Measurements from ENCODE around the gene GABPB1.

Gene GABPB1

GRCh38 chr15:50307799-50308198, 47.2 kb downstream of the GABPB1 start:
- H3K27me3 ChIP-seq (ENCODE audit: control insufficient read depth, insufficient read depth, low read length): no peaks in the 10 kb centered on the region

GRCh38 chr15:50304836-50305235, 50.2 kb downstream of the GABPB1 start:
- Histone ChIP-seq H3K9me3 (replicated peaks; ENCODE audit: low read length) (peaks cover 3% of the 10 kb centered on the region), H3K9ac (ENCODE audit: low read depth, low read length) (no peak overlapping the region), H3K4me2 (ENCODE audit: low read length) (no peak overlapping the region), H3K4me1 (ENCODE audit: control insufficient read depth, insufficient read depth, low read length) (no peaks in the 10 kb centered on the region), H3K27me3 (ENCODE audit: control insufficient read depth, insufficient read depth, low read length) (no peaks in the 10 kb centered on the region), H3K36me3 (ENCODE audit: insufficient read depth, low read length) (peaks cover 29% of the 10 kb centered on the region), H3K4me3 (ENCODE audit: low read length) (no peak overlapping the region)

More at GRCh38 chr15:50307799-50308198, 47.2 kb downstream of the GABPB1 start:
- H3K4me3 ChIP-seq (ENCODE audit: low read length): no peak overlapping the region
- no peak overlapping the region for H3K9ac ChIP-seq (ENCODE audit: low read depth, low read length)
- no peaks in the 10 kb centered on the region for H3K4me1 ChIP-seq (ENCODE audit: control insufficient read depth, insufficient read depth, low read length)
- H3K36me3 ChIP-seq (ENCODE audit: insufficient read depth, low read length): peaks cover 15% of the 10 kb centered on the region
- H3K4me2 ChIP-seq (ENCODE audit: low read length): no peak overlapping the region
- peaks cover 3% of the 10 kb centered on the region for H3K9me3 ChIP-seq (replicated peaks; ENCODE audit: low read length)

GRCh38 chr15:50302581-50302980, 52.4 kb downstream of the GABPB1 start:
- Histone ChIP-seq H3K36me3 (ENCODE audit: insufficient read depth, low read length) (peaks cover 25% of the 10 kb centered on the region), H3K4me3 (ENCODE audit: low read length) (no peak overlapping the region), H3K4me1 (ENCODE audit: control insufficient read depth, insufficient read depth, low read length) (no peaks in the 10 kb centered on the region), H3K9ac (ENCODE audit: low read depth, low read length) (no peak overlapping the region), H3K27me3 (ENCODE audit: control insufficient read depth, insufficient read depth, low read length) (no peaks in the 10 kb centered on the region), H3K9me3 (replicated peaks; ENCODE audit: low read length) (no peaks in the 10 kb centered on the region), H3K4me2 (ENCODE audit: low read length) (no peak overlapping the region)

- Histone ChIP-seq H3K4me2 (ENCODE audit: low read length) (no peak overlapping the region), H3K36me3 (ENCODE audit: insufficient read depth, low read length) (peaks cover 19% of the 10 kb centered on the region), H3K4me3 (ENCODE audit: low read length) (no peak overlapping the region), H3K9ac (ENCODE audit: low read depth, low read length) (no peak overlapping the region), H3K4me1 (ENCODE audit: control insufficient read depth, insufficient read depth, low read length) (no peaks in the 10 kb centered on the region), H3K9me3 (replicated peaks; ENCODE audit: low read length) (no peaks in the 10 kb centered on the region), H3K27me3 (ENCODE audit: control insufficient read depth, insufficient read depth, low read length) (no peaks in the 10 kb centered on the region)
Observed at GRCh38 chr15:50298340-50298739, 56.7 kb downstream of the GABPB1 start.

GRCh38 chr15:50295966-50296365, 59.0 kb downstream of the GABPB1 start:
- no peak overlapping the region for H3K4me2 ChIP-seq (ENCODE audit: low read length)
- H3K9ac ChIP-seq (ENCODE audit: low read depth, low read length): no peak overlapping the region
- peaks cover 12% of the 10 kb centered on the region for H3K36me3 ChIP-seq (ENCODE audit: insufficient read depth, low read length)
- no peaks in the 10 kb centered on the region for H3K4me1 ChIP-seq (ENCODE audit: control insufficient read depth, insufficient read depth, low read length)
- H3K4me3 ChIP-seq (ENCODE audit: low read length): no peak overlapping the region
- no peaks in the 10 kb centered on the region for H3K27me3 ChIP-seq (ENCODE audit: control insufficient read depth, insufficient read depth, low read length)
- no peaks in the 10 kb centered on the region for H3K9me3 ChIP-seq (replicated peaks; ENCODE audit: low read length)

- H3K9me3 ChIP-seq (replicated peaks; ENCODE audit: low read length): no peaks in the 10 kb centered on the region
- peaks cover 28% of the 10 kb centered on the region for H3K36me3 ChIP-seq (ENCODE audit: insufficient read depth, low read length)
Observed at GRCh38 chr15:50289749-50290148, 65.2 kb downstream of the GABPB1 start.

GRCh38 chr15:50287324-50288116, 67.5 kb downstream of the GABPB1 start:
- Histone ChIP-seq H3K27me3 (ENCODE audit: control insufficient read depth, insufficient read depth, low read length) (no peaks in the 10 kb centered on the region), H3K4me2 (ENCODE audit: low read length) (no peak overlapping the region), H3K4me1 (ENCODE audit: control insufficient read depth, insufficient read depth, low read length) (no peaks in the 10 kb centered on the region), H3K36me3 (ENCODE audit: insufficient read depth, low read length) (peaks cover 26% of the 10 kb centered on the region), H3K4me3 (ENCODE audit: low read length) (no peak overlapping the region), H3K9me3 (replicated peaks; ENCODE audit: low read length) (no peaks in the 10 kb centered on the region), H3K9ac (ENCODE audit: low read depth, low read length) (no peak overlapping the region)

More at GRCh38 chr15:50289749-50290148, 65.2 kb downstream of the GABPB1 start:
- no peak overlapping the region for H3K4me2 ChIP-seq (ENCODE audit: low read length)
- H3K4me1 ChIP-seq (ENCODE audit: control insufficient read depth, insufficient read depth, low read length): no peaks in the 10 kb centered on the region
- H3K9ac ChIP-seq (ENCODE audit: low read depth, low read length): no peak overlapping the region
- no peak overlapping the region for H3K4me3 ChIP-seq (ENCODE audit: low read length)
- no peaks in the 10 kb centered on the region for H3K27me3 ChIP-seq (ENCODE audit: control insufficient read depth, insufficient read depth, low read length)

GRCh38 chr15:50281427-50281826, 73.6 kb downstream of the GABPB1 start:
- H3K36me3 ChIP-seq (ENCODE audit: insufficient read depth, low read length): peaks cover 11% of the 10 kb centered on the region
- H3K9ac ChIP-seq (ENCODE audit: low read depth, low read length): no peak overlapping the region
- no peak overlapping the region for H3K4me2 ChIP-seq (ENCODE audit: low read length)
- H3K27me3 ChIP-seq (ENCODE audit: control insufficient read depth, insufficient read depth, low read length): no peaks in the 10 kb centered on the region
- H3K4me1 ChIP-seq (ENCODE audit: control insufficient read depth, insufficient read depth, low read length): no peaks in the 10 kb centered on the region
- no peaks in the 10 kb centered on the region for H3K9me3 ChIP-seq (replicated peaks; ENCODE audit: low read length)
- no peak overlapping the region for H3K4me3 ChIP-seq (ENCODE audit: low read length)

- H3K9ac ChIP-seq (ENCODE audit: low read depth, low read length): no peak overlapping the region
- H3K4me1 ChIP-seq (ENCODE audit: control insufficient read depth, insufficient read depth, low read length): no peaks in the 10 kb centered on the region
- no peaks in the 10 kb centered on the region for H3K27me3 ChIP-seq (ENCODE audit: control insufficient read depth, insufficient read depth, low read length)
- H3K36me3 ChIP-seq (ENCODE audit: insufficient read depth, low read length): peaks cover 5% of the 10 kb centered on the region
- no peak overlapping the region for H3K4me3 ChIP-seq (ENCODE audit: low read length)
- H3K9me3 ChIP-seq (replicated peaks; ENCODE audit: low read length): no peaks in the 10 kb centered on the region
- no peak overlapping the region for H3K4me2 ChIP-seq (ENCODE audit: low read length)
Observed at GRCh38 chr15:50280271-50280670, 74.7 kb downstream of the GABPB1 start.

GRCh38 chr15:50278496-50278895, 76.5 kb downstream of the GABPB1 start:
- H3K36me3 ChIP-seq (ENCODE audit: insufficient read depth, low read length): no peaks in the 10 kb centered on the region
- H3K4me3 ChIP-seq (ENCODE audit: low read length): no peak overlapping the region
- no peak overlapping the region for H3K4me2 ChIP-seq (ENCODE audit: low read length)
- H3K9ac ChIP-seq (ENCODE audit: low read depth, low read length): no peak overlapping the region
- no peaks in the 10 kb centered on the region for H3K27me3 ChIP-seq (ENCODE audit: control insufficient read depth, insufficient read depth, low read length)
- no peaks in the 10 kb centered on the region for H3K4me1 ChIP-seq (ENCODE audit: control insufficient read depth, insufficient read depth, low read length)
- no peaks in the 10 kb centered on the region for H3K9me3 ChIP-seq (replicated peaks; ENCODE audit: low read length)

- Histone ChIP-seq H3K4me2 (ENCODE audit: low read length) (no peak overlapping the region), H3K36me3 (ENCODE audit: insufficient read depth, low read length) (no peaks in the 10 kb centered on the region), H3K9ac (ENCODE audit: low read depth, low read length) (no peak overlapping the region), H3K4me3 (ENCODE audit: low read length) (no peak overlapping the region), H3K27me3 (ENCODE audit: control insufficient read depth, insufficient read depth, low read length) (no peaks in the 10 kb centered on the region), H3K4me1 (ENCODE audit: control insufficient read depth, insufficient read depth, low read length) (no peaks in the 10 kb centered on the region), H3K9me3 (replicated peaks; ENCODE audit: low read length) (no peaks in the 10 kb centered on the region)
Observed at GRCh38 chr15:50277370-50277769, 77.6 kb downstream of the GABPB1 start.

GRCh38 chr15:50275908-50276307, 79.1 kb downstream of the GABPB1 start:
- no peaks in the 10 kb centered on the region for H3K36me3 ChIP-seq (ENCODE audit: insufficient read depth, low read length)
- H3K4me3 ChIP-seq (ENCODE audit: low read length): no peak overlapping the region
- no peaks in the 10 kb centered on the region for H3K4me1 ChIP-seq (ENCODE audit: control insufficient read depth, insufficient read depth, low read length)
- no peaks in the 10 kb centered on the region for H3K27me3 ChIP-seq (ENCODE audit: control insufficient read depth, insufficient read depth, low read length)
- no peaks in the 10 kb centered on the region for H3K9me3 ChIP-seq (replicated peaks; ENCODE audit: low read length)
- no peak overlapping the region for H3K4me2 ChIP-seq (ENCODE audit: low read length)
- H3K9ac ChIP-seq (ENCODE audit: low read depth, low read length): no peak overlapping the region
